G401.6 (cell line): ENCODE measurements around the gene RIPOR3.
"Not testable (repeated sequence)": the region's sequence is repeated elsewhere in the genome, so short reads cannot be mapped to it uniquely, and the experiment has no call there.

Experiments
- FAIRE-seq: peaks from 2 replicates; lab custom pipeline; 2012; peaks lifted over from hg19 to GRCh38; lab: Jason Lieb, UNC

RIPOR3 gene

DNA sequence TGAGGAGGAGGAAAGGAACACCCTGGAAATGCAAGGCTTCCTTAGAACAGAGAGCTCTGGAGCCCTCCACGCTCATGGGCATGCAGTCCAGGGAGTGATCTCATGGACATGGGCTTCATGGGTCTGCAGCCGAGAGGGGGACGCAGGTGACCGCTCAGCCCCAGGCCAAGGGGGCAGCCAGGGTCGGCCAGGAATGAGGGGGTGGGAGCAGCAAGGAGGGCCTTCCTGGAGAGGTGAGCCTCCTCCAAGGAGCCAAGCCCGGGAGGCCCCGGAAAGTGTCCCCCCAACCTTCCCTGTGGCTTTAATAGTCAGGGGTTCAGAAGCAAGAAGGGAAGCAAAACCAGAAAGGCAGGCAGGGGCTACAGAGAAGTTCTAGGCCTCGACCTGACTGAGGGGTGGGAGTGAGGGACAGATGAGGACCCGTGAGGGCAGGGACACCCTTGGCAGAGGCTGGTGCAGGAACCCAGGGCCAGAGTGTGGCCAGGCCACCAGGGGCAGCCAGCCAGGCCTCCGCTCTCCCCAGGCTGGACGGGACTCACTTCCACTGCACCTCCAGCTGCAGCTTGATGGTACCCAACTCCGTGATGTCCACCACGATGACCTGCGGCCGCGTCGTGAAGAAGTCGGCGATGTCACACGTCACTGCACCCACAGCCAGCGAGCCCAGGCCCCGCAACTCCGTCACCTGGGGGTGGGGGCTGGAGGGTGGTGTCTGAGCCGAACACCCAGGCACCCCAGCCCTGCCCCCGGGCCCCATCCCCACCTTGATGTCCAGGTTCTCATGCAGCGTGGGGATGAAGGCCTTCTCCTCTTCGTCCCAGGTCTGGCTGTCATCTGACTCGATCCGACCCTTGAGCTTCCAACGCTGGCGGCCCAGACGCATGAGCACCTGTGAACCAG, 83.2 kb downstream of the RIPOR3 start:
- FAIRE-seq, result no peak

DNA sequence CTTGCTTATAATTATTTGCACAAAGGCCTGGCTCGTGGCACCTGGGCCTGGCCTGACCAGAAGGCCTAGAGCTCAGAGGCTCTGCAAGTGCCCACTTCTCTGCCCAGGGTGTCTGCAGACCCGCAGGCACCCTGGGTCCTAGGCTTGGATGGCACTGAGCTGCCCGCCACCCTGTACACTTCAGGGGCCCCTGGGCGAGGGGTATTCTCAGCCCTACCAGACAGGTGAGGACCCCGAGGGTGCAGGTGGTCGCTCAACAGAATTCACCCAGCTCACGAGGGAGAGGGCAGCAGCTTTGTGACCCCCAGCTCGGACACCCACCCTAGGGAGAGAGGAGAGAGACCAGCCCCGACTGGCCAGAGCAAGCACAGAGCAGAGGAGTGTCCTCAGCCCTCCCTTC, 83.9 kb downstream of the RIPOR3 start:
- no peak for FAIRE-seq

- no peak for FAIRE-seq
Observed at GRCh38 chr20:50605136-50605535, 86.2 kb downstream of the RIPOR3 start.

- FAIRE-seq, result no peak
Observed at GRCh38 chr20:50604451-50604850, 86.9 kb downstream of the RIPOR3 start.

DNA sequence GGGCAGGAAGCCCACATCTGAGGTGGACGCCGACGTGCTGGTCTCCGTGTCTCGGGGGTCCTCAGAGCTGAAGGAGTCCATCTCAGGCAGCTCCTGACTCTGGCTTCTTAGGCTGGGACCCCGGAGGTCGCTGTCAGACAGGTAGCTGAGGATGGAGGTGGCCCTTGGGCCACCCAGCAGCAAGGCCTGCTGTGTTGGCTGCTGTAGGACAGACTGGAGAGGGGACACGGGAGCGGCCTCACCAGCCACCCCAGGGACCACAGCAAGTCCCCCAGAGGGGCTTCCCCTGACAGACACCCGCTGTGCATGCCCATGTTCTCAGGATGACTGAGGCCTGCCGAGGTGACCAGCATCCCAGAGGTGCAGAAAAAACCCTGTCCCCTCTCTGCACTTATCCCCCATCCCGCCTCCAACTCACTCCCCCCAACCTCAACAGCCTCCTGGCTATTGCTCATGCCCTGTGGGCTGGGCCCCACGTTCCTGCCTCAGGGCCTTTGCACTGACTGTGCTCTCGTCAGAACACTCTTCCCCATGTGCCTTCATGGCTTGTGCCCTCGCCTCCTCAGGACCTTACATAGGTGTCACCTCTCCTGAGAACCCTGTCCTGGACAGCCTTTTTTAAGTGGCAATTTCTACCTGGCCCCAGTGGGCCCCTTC, 88.8 kb downstream of the RIPOR3 start:
- no peak for FAIRE-seq

DNA sequence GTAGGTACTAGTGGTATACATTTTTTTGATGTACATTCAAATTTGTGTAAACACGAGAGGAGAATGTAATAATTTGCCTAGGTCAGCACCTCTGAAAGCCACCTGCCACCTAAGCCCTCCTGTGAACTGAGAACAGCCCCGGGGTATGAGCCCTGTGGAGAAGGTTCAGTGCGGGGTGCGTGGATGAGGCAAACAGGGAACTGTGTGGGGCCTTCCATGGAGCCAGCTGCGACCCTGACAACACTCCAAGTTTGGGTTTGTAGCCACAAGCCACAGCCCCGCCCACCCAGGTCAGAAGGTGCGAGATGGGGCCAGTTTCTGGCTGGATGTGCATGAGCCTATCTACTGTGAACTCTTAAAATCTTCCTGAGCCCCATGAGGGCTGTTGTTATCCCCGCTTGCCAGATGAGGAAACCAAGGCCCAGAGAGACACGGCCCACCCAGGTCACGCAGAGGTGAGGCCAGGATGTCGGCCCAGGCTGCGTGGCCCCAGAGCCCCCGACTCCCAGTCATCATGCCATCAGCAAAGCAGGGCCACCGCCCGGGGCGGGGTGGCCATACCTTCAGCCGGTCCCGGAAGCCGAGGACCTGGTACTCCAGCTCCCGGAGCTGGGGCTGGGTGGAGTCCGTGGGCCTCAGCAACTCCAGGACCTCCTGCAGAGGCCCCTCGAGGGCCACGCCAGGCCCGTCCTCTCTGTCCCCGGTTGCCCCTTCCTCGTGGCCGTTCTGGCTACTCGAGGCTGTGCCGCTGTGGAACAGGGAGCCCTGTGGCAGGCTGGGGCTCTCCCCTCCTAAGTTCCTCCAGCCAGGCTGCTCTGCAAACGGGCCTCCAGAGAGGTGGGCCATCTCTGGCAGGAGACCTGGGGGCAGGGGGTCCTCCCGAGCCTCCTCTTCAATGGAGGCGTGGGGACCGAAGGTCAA, 89.6 kb downstream of the RIPOR3 start:
- FAIRE-seq, result no peak

- no peak for FAIRE-seq
Observed at GRCh38 chr20:50600281-50600895, 91.0 kb downstream of the RIPOR3 start.

DNA sequence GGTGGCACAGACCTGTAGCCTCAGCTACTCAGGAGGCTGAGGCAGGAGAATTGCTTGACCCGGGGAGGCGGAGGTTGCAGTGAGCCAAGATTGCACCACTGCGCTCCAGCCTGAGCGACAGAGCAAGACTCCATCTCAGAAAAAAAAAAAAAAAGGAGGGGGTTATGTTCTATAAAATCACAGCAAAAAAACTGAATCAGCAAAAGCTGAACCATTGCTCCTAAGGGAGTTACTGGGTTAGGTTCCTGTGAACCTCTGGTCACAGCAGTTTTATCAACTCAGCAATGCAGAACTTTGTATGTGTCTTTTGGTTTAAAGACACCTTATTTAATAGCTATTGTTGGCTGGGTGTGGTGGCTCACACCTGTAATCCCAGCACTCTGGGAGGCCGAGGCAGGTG, 92.6 kb downstream of the RIPOR3 start:
- FAIRE-seq, result not testable (repeated sequence)

DNA sequence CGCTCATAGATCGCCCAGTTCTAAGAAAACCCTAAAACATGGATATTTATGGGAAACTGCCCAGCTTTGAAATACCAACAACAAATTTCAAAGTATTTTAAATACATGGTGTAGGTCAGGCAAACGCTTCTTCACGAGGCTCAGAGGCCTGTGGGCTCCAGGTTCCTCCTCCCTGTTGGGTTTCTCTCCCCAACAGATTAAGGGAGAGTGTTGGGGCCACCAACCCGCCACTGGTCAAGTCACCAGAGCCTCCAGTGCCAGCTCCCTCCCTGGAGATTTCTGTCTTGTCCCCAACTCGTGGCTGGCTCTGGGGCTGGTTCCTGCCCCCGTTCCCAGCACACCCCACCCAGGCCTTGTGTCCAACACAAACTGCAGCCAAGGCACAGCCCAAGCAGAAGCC, 93.3 kb downstream of the RIPOR3 start:
- no peak for FAIRE-seq

- FAIRE-seq, result no peak
Observed at GRCh38 chr20:50597406-50597969, 93.9 kb downstream of the RIPOR3 start.

DNA sequence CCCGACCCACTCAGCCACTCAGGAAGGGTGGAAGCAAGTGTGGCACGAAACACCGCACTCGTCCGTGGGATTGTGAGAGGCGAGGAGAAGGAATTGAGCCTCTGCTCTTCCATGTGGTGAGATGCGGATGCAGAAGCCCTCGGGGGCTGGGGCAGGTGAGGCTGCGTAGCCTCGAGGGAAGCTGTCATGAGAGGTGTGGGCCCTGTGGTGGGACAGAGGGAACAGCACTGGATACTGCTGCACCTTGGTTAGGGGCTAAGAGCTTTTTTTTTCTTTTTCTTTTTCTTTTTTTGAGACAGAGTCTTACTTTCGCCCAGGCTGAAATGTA, 94.7 kb downstream of the RIPOR3 start:
- no peak for FAIRE-seq

GRCh38 chr20:50595988-50596693, 95.2 kb downstream of the RIPOR3 start:
- FAIRE-seq, result no peak

- no peak for FAIRE-seq
Observed at GRCh38 chr20:50595433-50595895, 95.9 kb downstream of the RIPOR3 start.

DNA sequence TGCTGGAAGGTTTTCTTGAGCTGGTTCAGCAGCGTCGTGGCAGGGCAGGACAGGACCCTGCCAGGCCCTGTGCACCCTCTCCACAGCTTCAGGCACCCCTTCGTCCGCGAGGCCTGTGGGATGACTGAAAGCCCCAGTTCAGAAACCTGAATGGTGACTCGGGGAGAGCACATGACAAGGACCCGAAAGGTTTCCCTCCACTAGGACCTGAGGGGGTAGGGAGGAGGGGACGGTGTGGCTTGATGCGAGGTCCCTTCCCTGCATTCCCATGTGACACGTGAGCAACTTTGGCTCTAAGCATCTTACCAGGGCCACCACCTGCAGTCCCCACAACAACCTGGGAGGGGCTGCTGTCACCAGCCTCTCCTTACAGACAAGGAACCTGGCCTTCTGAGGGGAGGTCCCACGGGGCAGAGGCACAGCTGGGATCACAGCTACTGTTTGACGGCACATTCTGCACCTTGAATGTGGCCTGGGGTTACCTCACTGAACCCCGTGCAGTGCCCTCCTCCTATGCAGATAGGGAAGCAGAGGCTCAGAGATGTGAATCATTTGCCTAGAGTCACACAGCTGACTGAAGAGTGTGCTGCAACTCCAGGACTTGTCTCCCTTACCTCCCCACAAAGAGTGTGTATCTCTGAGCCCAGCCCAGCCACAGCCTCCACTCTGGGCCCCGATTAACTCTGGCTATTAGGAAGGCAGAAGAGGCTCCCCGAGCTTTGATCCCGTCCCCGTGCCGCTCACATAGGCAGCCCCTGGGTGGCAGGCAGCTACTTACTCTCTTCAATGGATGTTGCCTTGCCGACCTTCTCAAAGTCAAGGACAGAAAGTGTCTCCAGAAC, 96.5 kb downstream of the RIPOR3 start:
- FAIRE-seq, result no peak

DNA sequence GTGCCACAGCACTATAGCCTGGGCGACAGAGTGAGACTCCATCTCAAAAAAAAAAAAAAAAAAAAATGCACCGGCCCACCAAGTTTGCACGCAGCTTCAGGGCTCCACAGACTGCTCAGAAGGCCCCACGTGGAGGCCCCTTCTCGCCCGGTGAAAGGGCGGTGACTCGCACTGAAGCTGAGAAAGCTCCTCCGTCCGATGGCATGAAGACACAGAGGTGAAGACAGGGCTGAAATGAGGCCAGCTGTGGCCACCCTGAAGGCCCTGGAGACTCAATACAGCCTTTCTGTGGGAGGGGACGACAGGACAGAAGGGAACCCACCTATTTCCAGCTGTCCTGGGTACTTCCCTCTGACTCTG, 97.1 kb downstream of the RIPOR3 start:
- no peak for FAIRE-seq

DNA sequence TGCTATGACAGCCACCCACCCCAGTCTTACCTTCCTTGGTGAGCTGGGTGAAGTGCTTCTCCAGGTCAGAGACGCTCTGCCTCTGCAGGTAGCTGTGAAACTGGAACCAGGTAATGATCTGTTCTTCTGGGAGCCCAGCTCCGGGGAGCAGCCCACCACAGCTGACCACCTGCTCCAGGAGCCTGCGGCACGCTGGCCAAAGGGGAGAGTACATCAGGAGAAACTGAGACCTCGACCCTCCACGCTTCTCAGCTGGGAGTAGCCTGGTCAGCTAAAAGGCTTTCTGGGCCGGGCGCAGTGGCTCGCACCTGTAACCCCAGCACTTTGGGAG, 98.4 kb downstream of the RIPOR3 start:
- FAIRE-seq, result no peak

DNA sequence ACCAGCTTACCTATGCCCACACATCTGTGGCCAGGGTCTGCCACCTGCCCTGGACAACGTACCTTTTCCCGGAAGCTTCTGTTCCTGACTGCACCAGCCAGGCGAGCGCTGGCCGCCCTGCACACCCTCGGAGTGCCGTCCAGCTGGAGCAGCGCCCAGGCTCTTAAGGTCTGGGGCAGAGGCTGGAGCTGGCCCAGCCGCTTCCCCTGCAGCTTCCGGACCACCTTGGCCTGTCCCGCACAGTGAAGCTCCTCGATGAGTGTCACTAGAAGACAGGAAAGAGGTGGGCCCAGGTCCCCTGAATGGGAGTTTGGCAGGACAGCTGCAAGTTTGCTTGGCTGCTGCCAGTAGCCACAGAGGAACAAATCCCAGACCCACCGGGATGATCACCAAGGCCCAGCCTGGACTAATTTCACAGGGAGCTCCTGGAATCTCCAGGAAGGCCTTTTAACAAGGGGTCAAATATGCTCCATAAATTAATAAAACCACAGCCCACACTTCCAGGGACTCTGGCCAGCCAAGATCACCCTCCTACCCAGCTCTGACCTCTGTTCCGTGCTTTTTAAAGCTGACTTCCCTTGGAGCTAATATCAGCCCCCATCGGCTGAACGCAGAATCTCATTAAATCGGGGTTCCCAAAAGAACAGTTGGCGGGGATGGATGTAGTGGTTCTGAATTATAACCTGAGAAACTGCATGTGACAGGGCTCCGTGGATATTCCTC, 98.9 kb downstream of the RIPOR3 start:
- FAIRE-seq, result no peak

DNA sequence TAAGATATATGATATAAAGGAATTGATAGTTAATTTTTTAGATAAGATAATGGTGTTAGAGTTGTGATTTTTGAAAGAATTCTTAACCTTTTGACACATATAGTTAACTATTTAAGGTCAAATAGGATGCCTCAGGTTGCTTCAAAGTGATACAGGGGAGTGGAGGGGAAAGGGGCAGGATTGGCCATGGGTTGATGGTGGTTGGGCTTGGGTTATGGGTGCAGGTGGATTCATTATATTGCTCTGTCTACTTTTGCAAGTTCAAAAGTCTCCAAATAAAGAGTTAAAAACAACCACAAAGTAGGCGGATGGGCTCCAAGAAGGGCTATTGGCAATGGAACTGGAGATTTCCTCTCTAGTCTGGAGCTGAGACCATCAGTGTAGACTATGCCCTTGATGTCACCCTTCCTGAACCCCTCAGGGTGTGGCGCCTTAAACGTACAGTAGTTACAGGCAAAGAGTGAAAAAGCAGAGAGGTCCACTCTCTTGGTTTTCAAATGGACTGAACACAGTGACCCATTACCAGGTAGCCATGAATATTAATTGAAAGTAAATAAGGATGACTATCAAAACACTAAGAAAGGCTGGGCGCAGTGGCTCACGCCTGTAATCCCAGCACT, 100.0 kb downstream of the RIPOR3 start:
- FAIRE-seq, result no peak

- no peak for FAIRE-seq
Observed at GRCh38 chr20:50590348-50590664, 101.0 kb downstream of the RIPOR3 start.
